ENCODE data around the gene RALGAPA2.

The RALGAPA2 gene

DNA sequence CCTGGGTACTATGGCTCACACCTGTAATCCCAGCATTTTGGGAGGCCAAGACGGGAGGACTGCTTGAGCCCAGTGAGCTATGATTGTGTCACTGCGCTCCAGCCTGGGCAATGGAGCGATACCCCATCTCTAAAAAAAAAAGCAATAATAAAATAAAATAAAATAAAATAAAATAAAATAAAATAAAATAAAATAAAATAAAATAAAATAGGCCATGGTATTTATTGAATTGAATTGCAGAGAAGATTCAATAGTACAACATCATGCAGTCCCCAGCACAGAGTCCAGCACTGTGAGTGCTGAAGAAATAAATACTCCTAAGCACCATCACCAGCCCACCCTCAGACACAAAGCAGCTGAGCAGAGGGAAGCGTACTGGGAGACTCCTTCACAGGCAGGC, 144.7 kb downstream of the RALGAPA2 start:
- H3K4me1 ChIP-seq (ENCODE audit: insufficient read depth, low read length), result no peaks in the 10 kb centered on the region
- no peak overlapping the region for H3K4me3 ChIP-seq (ENCODE audit: low read depth in 1 of 2, low read length in 2 of 2)
- H3K9ac ChIP-seq (ENCODE audit: low read length), result no peak overlapping the region
- H3K27me3 ChIP-seq (ENCODE audit: control insufficient read depth in 1 of 2, insufficient read depth in 2 of 2, low read length in 2 of 2), result no peaks in the 10 kb centered on the region
- H3K27ac ChIP-seq (ENCODE audit: low read depth, low read length), result no peak overlapping the region
- H3K9me3 ChIP-seq (ENCODE audit: low read length), result no peaks in the 10 kb centered on the region
- no peaks in the 10 kb centered on the region for H3K36me3 ChIP-seq (ENCODE audit: insufficient read depth, low read length)

DNA sequence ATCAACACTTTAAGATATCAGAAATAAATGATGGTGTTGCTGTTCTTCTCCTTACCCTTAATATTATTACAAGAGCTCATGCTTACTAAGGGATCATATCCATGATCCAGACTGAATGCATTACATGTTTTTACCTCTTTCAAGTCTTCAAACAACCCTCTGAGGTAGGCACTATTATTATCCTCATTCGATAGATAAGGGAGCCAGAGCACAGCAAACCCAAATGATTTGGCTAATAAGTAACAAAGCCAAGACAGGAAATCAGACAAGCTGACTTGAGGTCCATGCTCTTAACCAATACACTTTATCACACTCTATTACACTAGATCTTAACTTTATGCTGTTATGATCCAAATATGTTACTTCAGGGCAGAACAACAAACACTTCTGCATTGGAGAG, 145.9 kb downstream of the RALGAPA2 start:
- Histone ChIP-seq H3K27me3 (ENCODE audit: control insufficient read depth in 1 of 2, insufficient read depth in 2 of 2, low read length in 2 of 2) (no peaks in the 10 kb centered on the region), H3K4me1 (ENCODE audit: insufficient read depth, low read length) (no peaks in the 10 kb centered on the region), H3K36me3 (ENCODE audit: insufficient read depth, low read length) (no peaks in the 10 kb centered on the region), H3K4me3 (ENCODE audit: low read depth in 1 of 2, low read length in 2 of 2) (no peak overlapping the region), H3K9ac (ENCODE audit: low read length) (no peak overlapping the region), H3K9me3 (ENCODE audit: low read length) (no peaks in the 10 kb centered on the region), H3K27ac (ENCODE audit: low read depth, low read length) (no peak overlapping the region)

GRCh38 chr20:20564279-20564678, 148.2 kb downstream of the RALGAPA2 start:
- Histone ChIP-seq H3K9me3 (ENCODE audit: low read length) (no peaks in the 10 kb centered on the region), H3K9ac (ENCODE audit: low read length) (no peak overlapping the region), H3K27me3 (ENCODE audit: control insufficient read depth in 1 of 2, insufficient read depth in 2 of 2, low read length in 2 of 2) (no peaks in the 10 kb centered on the region), H3K4me1 (ENCODE audit: insufficient read depth, low read length) (no peaks in the 10 kb centered on the region), H3K27ac (ENCODE audit: low read depth, low read length) (no peak overlapping the region), H3K4me3 (ENCODE audit: low read depth in 1 of 2, low read length in 2 of 2) (no peak overlapping the region), H3K36me3 (ENCODE audit: insufficient read depth, low read length) (no peaks in the 10 kb centered on the region)

DNA sequence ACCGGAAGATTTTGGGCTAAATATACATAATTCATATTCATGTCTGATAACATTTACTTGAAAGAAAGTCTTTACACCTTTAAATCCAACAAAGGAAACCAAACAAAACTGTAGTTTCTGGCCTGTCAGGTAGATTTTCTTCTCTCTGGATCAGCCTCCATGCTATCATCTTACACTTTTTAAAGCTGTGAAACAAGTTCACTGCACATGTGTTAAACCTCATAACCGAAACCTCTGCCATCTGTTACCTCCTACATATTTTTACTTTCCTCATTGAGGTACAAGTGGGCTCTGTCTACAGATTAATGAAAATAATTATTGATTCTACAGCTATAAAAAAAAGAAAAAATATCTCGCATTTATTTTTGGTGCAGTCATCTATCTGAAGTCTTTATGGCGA, 149.9 kb downstream of the RALGAPA2 start:
- H3K9me3 ChIP-seq (ENCODE audit: low read length), result no peaks in the 10 kb centered on the region
- no peaks in the 10 kb centered on the region for H3K4me1 ChIP-seq (ENCODE audit: insufficient read depth, low read length)
- no peaks in the 10 kb centered on the region for H3K27me3 ChIP-seq (ENCODE audit: control insufficient read depth in 1 of 2, insufficient read depth in 2 of 2, low read length in 2 of 2)
- H3K27ac ChIP-seq (ENCODE audit: low read depth, low read length), result no peak overlapping the region
- no peak overlapping the region for H3K4me3 ChIP-seq (ENCODE audit: low read depth in 1 of 2, low read length in 2 of 2)
- no peak overlapping the region for H3K9ac ChIP-seq (ENCODE audit: low read length)
- no peaks in the 10 kb centered on the region for H3K36me3 ChIP-seq (ENCODE audit: insufficient read depth, low read length)

- Histone ChIP-seq H3K27me3 (ENCODE audit: control insufficient read depth in 1 of 2, insufficient read depth in 2 of 2, low read length in 2 of 2) (no peaks in the 10 kb centered on the region), H3K4me3 (ENCODE audit: low read depth in 1 of 2, low read length in 2 of 2) (no peak overlapping the region), H3K4me1 (ENCODE audit: insufficient read depth, low read length) (no peaks in the 10 kb centered on the region), H3K9ac (ENCODE audit: low read length) (no peak overlapping the region), H3K36me3 (ENCODE audit: insufficient read depth, low read length) (no peaks in the 10 kb centered on the region), H3K9me3 (ENCODE audit: low read length) (no peaks in the 10 kb centered on the region), H3K27ac (ENCODE audit: low read depth, low read length) (no peak overlapping the region)
Observed at GRCh38 chr20:20561841-20562240, 150.6 kb downstream of the RALGAPA2 start.

GRCh38 chr20:20561172-20561571, 151.3 kb downstream of the RALGAPA2 start:
- H3K36me3 ChIP-seq (ENCODE audit: insufficient read depth, low read length), result no peaks in the 10 kb centered on the region
- no peaks in the 10 kb centered on the region for H3K4me1 ChIP-seq (ENCODE audit: insufficient read depth, low read length)
- no peak overlapping the region for H3K4me3 ChIP-seq (ENCODE audit: low read depth in 1 of 2, low read length in 2 of 2)
- no peak overlapping the region for H3K9ac ChIP-seq (ENCODE audit: low read length)
- no peaks in the 10 kb centered on the region for H3K27me3 ChIP-seq (ENCODE audit: control insufficient read depth in 1 of 2, insufficient read depth in 2 of 2, low read length in 2 of 2)
- no peaks in the 10 kb centered on the region for H3K9me3 ChIP-seq (ENCODE audit: low read length)
- H3K27ac ChIP-seq (ENCODE audit: low read depth, low read length), result no peak overlapping the region

GRCh38 chr20:20557406-20557805, 155.0 kb downstream of the RALGAPA2 start:
- H3K36me3 ChIP-seq (ENCODE audit: insufficient read depth, low read length), result no peaks in the 10 kb centered on the region
- H3K27me3 ChIP-seq (ENCODE audit: control insufficient read depth in 1 of 2, insufficient read depth in 2 of 2, low read length in 2 of 2), result no peaks in the 10 kb centered on the region
- no peak overlapping the region for H3K9ac ChIP-seq (ENCODE audit: low read length)
- H3K9me3 ChIP-seq (ENCODE audit: low read length), result no peaks in the 10 kb centered on the region
- no peaks in the 10 kb centered on the region for H3K4me1 ChIP-seq (ENCODE audit: insufficient read depth, low read length)
- H3K27ac ChIP-seq (ENCODE audit: low read depth, low read length), result no peak overlapping the region
- H3K4me3 ChIP-seq (ENCODE audit: low read depth in 1 of 2, low read length in 2 of 2), result no peak overlapping the region

GRCh38 chr20:20555838-20556237, 156.6 kb downstream of the RALGAPA2 start:
- Histone ChIP-seq H3K9ac (ENCODE audit: low read length) (no peak overlapping the region), H3K27me3 (ENCODE audit: control insufficient read depth in 1 of 2, insufficient read depth in 2 of 2, low read length in 2 of 2) (no peaks in the 10 kb centered on the region), H3K4me3 (ENCODE audit: low read depth in 1 of 2, low read length in 2 of 2) (no peak overlapping the region), H3K4me1 (ENCODE audit: insufficient read depth, low read length) (no peaks in the 10 kb centered on the region), H3K36me3 (ENCODE audit: insufficient read depth, low read length) (no peaks in the 10 kb centered on the region), H3K27ac (ENCODE audit: low read depth, low read length) (no peak overlapping the region), H3K9me3 (ENCODE audit: low read length) (no peaks in the 10 kb centered on the region)

- H3K4me3 ChIP-seq (ENCODE audit: low read depth in 1 of 2, low read length in 2 of 2), result no peak overlapping the region
Observed at GRCh38 chr20:20554951-20555350, 157.5 kb downstream of the RALGAPA2 start.

DNA sequence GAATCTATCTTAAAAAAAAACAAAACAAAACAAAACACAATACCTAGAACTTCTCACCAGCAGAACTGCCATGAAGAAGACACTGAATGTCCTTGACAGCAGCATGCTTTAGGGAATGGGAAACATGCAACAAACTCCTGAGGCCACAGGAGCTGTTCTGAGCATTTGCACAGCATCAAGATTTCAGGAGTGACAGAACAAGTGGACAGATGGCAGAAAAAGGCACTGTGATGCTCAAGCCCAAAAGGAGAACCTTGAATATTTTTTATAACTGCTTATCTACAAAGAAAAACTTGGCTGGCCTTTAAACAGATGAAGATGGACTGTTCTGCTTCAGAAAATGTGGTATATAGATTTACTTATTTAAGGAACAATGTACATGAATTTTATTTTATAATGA, 158.9 kb downstream of the RALGAPA2 start:
- Histone ChIP-seq H3K9ac (ENCODE audit: low read length) (no peak overlapping the region), H3K4me1 (ENCODE audit: insufficient read depth, low read length) (no peaks in the 10 kb centered on the region), H3K4me3 (ENCODE audit: low read depth in 1 of 2, low read length in 2 of 2) (no peak overlapping the region), H3K27me3 (ENCODE audit: control insufficient read depth in 1 of 2, insufficient read depth in 2 of 2, low read length in 2 of 2) (no peaks in the 10 kb centered on the region), H3K9me3 (ENCODE audit: low read length) (no peaks in the 10 kb centered on the region), H3K36me3 (ENCODE audit: insufficient read depth, low read length) (no peaks in the 10 kb centered on the region), H3K27ac (ENCODE audit: low read depth, low read length) (no peak overlapping the region)

More at GRCh38 chr20:20554951-20555350, 157.5 kb downstream of the RALGAPA2 start:
- Histone ChIP-seq H3K4me1 (ENCODE audit: insufficient read depth, low read length) (no peaks in the 10 kb centered on the region), H3K27me3 (ENCODE audit: control insufficient read depth in 1 of 2, insufficient read depth in 2 of 2, low read length in 2 of 2) (no peaks in the 10 kb centered on the region), H3K27ac (ENCODE audit: low read depth, low read length) (no peak overlapping the region), H3K9ac (ENCODE audit: low read length) (no peak overlapping the region), H3K9me3 (ENCODE audit: low read length) (no peaks in the 10 kb centered on the region), H3K36me3 (ENCODE audit: insufficient read depth, low read length) (no peaks in the 10 kb centered on the region)

- Histone ChIP-seq H3K36me3 (ENCODE audit: insufficient read depth, low read length) (no peaks in the 10 kb centered on the region), H3K27ac (ENCODE audit: low read depth, low read length) (no peak overlapping the region), H3K4me3 (ENCODE audit: low read depth in 1 of 2, low read length in 2 of 2) (no peak overlapping the region), H3K9ac (ENCODE audit: low read length) (no peak overlapping the region), H3K27me3 (ENCODE audit: control insufficient read depth in 1 of 2, insufficient read depth in 2 of 2, low read length in 2 of 2) (no peaks in the 10 kb centered on the region), H3K9me3 (ENCODE audit: low read length) (no peaks in the 10 kb centered on the region), H3K4me1 (ENCODE audit: insufficient read depth, low read length) (no peaks in the 10 kb centered on the region)
Observed at GRCh38 chr20:20552076-20552475, 160.4 kb downstream of the RALGAPA2 start.

DNA sequence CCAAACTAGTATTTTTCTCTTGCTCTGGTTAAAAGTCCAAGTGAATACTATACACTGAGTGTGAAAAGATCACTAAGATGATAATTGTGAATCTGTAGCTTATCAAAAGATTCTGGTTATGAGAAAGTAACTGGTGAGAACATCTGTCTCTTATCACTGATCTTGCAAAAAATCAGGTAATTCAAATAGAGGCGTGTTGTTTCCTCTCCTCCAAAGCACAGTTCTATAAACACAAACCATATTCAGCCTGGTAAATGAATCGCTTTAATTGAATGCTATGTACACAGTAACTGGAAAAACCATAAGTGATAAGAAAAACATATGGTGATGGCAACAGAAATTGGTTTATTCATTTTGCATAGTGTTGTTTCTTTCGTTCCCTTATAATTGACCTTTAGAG, 161.0 kb downstream of the RALGAPA2 start:
- Histone ChIP-seq H3K4me3 (ENCODE audit: low read depth in 1 of 2, low read length in 2 of 2) (no peak overlapping the region), H3K27me3 (ENCODE audit: control insufficient read depth in 1 of 2, insufficient read depth in 2 of 2, low read length in 2 of 2) (no peaks in the 10 kb centered on the region), H3K4me1 (ENCODE audit: insufficient read depth, low read length) (no peaks in the 10 kb centered on the region), H3K9me3 (ENCODE audit: low read length) (no peaks in the 10 kb centered on the region), H3K27ac (ENCODE audit: low read depth, low read length) (no peak overlapping the region), H3K9ac (ENCODE audit: low read length) (no peak overlapping the region), H3K36me3 (ENCODE audit: insufficient read depth, low read length) (no peaks in the 10 kb centered on the region)
